GM12878 (cell line): ENCODE measurements around the gene TARBP1. TPM values are rescaled to one million over a fixed set of nuclear protein-coding genes. Genes with fewer than 3 reads are reported as not detected.

ENCODE experiments used
- ATAC-seq: fragments of 200-7000 bp; cut with Tn5 transposase; 3 replicates; pipeline ENCODE4 v1.9.1; 2020; ENCODE audit warnings: mild to moderate bottlenecking, moderate library complexity
- BruUV-seq: library from RNA; stranded (reverse); fragments of 400-500 nt; replicated peaks from 2 replicates; lab custom pipeline; 2021; lab: Mats Ljungman, UMichigan
- CTCF ChIA-PET: fragments of 300-600 bp; sonication (Branson Sonifier 250); formaldehyde crosslinking; extraction: SDS; loops from one replicate; lab custom pipeline; 2021; ENCODE audit warnings: inconsistent platforms; lab: Yijun Ruan, JAX
- POLR2A ChIA-PET: fragments of 350-600 bp; formaldehyde crosslinking; extraction: SDS; loops from one replicate; lab custom pipeline; 2021; ENCODE audit warnings: inconsistent platforms; lab: Charles Lee
- RAD21 ChIA-PET: fragments of 300-600 bp; sonication (Branson Sonifier 250); formaldehyde crosslinking; loops from one replicate; lab custom pipeline; 2023; ENCODE audit warnings: antibody characterized with exemption; ENCODE audit not compliant: unreplicated experiment; lab: Charles Lee
- SMC1A ChIA-PET: fragments of 300-600 bp; sonication (Branson Sonifier 250); formaldehyde crosslinking; loops from one replicate; lab custom pipeline; 2023; ENCODE audit not compliant: unreplicated experiment, uncharacterized antibody; lab: Charles Lee
- DNase-seq: peaks from one replicate; pipeline ENCODE4 v3.0.0-alpha.2; 2011; ENCODE audit warnings: low read depth, low spot score
- FAIRE-seq: peaks from 3 replicates; lab custom pipeline; 2011; peaks lifted over from hg19 to GRCh38; lab: Jason Lieb, UNC
- H2AFZ ChIP-seq: 2 replicates; pipeline ENCODE4 v1.6.0; 2011; ENCODE audit warnings: low read depth, low read length, control low read depth; ENCODE audit not compliant: control insufficient read depth
- H3K27ac ChIP-seq: 2 replicates; pipeline ENCODE4 v1.5.1; 2011; ENCODE audit warnings: control low read depth; ENCODE audit not compliant: control insufficient read depth, insufficient read depth
- H3K27me3 ChIP-seq, 2 experiments: replicated peaks in 1 of 2; 2 replicates each; pipeline versions ENCODE4 v1.6.0 to v1.6.1; 2011; ENCODE audit warnings: low read length in 1 of 2; ENCODE audit not compliant: control insufficient read depth in 2 of 2, insufficient read depth in 2 of 2
- H3K36me3 ChIP-seq, 2 experiments: 2 replicates each; pipeline ENCODE4 v1.5.1; 2011; ENCODE audit warnings: low read length in 1 of 2; ENCODE audit not compliant: control insufficient read depth in 2 of 2, insufficient read depth in 2 of 2
- H3K4me1 ChIP-seq: 2 replicates; pipeline ENCODE4 v1.6.1; 2011; ENCODE audit warnings: mild to moderate bottlenecking, low read length, moderate library complexity, mixed read lengths; ENCODE audit not compliant: control insufficient read depth, insufficient read depth
- H3K4me2 ChIP-seq: 2 replicates; pipeline ENCODE4 v1.6.0; 2011; ENCODE audit warnings: control low read depth; ENCODE audit not compliant: control insufficient read depth, insufficient read depth
- H3K4me3 ChIP-seq: fragments of 200-600 bp; sonication (generic); 2 replicates; pipeline ENCODE4 v1.5.1; 2016
- H3K79me2 ChIP-seq: 2 replicates; pipeline ENCODE4 v1.6.0; 2011; ENCODE audit warnings: low read length; ENCODE audit not compliant: control insufficient read depth, insufficient read depth
- H3K9ac ChIP-seq: 2 replicates; pipeline ENCODE4 v1.8.0; 2011; ENCODE audit warnings: low read length, control low read depth, mixed read lengths; ENCODE audit not compliant: control insufficient read depth, insufficient read depth
- H3K9me3 ChIP-seq: replicated peaks from 3 replicates; pipeline ENCODE4 v1.5.1; 2011; ENCODE audit warnings: mild to moderate bottlenecking, low read length; ENCODE audit not compliant: control insufficient read depth, insufficient read depth
- H4K20me1 ChIP-seq: 2 replicates; pipeline ENCODE4 v1.6.0; 2011; ENCODE audit not compliant: control insufficient read depth, insufficient read depth
- ASH2L ChIP-seq: fragments of 300-600, 200-600 bp; sonication (generic); IDR thresholded peaks from 2 replicates; pipeline ENCODE4 v1.6.1; 2017; ENCODE audit warnings: low read depth, mild to moderate bottlenecking, borderline replicate concordance
- BRCA1 ChIP-seq: IDR thresholded peaks from 2 replicates; pipeline ENCODE4 v1.6.1; 2011; ENCODE audit warnings: low read depth, low read length, improper control_type of control experiment
- CEBPB ChIP-seq, 2 experiments: fragments of 150-350 bp in 1 of 2; IDR thresholded peaks; 2 replicates each; pipeline ENCODE4 v1.6.1; 2012 to 2014; ENCODE audit warnings: low read depth in 2 of 2, low read length in 2 of 2, borderline replicate concordance in 1 of 2, inconsistent platforms in 1 of 2
- ESRRA ChIP-seq: IDR thresholded peaks from 2 replicates; pipeline ENCODE4 v1.6.1; 2012; ENCODE audit warnings: mild to moderate bottlenecking, low read length, improper control_type of control experiment
- FOXM1 ChIP-seq: IDR thresholded peaks from 2 replicates; pipeline ENCODE4 v1.6.1; 2012; ENCODE audit warnings: low read depth, mild to moderate bottlenecking, inconsistent platforms, low read length, moderate library complexity
- JUND ChIP-seq: IDR thresholded peaks from 2 replicates; pipeline ENCODE4 v1.6.1; 2012; ENCODE audit warnings: low read depth, mild to moderate bottlenecking, low read length, improper control_type of control experiment, moderate library complexity
- SMAD1 ChIP-seq: fragments of 450-650 bp; IDR thresholded peaks from 2 replicates; pipeline ENCODE4 v1.6.1; 2018; ENCODE audit warnings: mild to moderate bottlenecking, low read depth; ENCODE audit not compliant: partially characterized antibody
- SREBF2 ChIP-seq: IDR thresholded peaks from 2 replicates; pipeline ENCODE4 v1.6.1; 2012; ENCODE audit warnings: mild to moderate bottlenecking, low read length
- SUPT20H ChIP-seq: IDR thresholded peaks from 2 replicates; pipeline ENCODE4 v1.6.1; 2011; ENCODE audit warnings: low read depth, mild to moderate bottlenecking, low read length, moderate library complexity, borderline replicate concordance; ENCODE audit not compliant: control insufficient read depth
- TBL1XR1 ChIP-seq: IDR thresholded peaks from 2 replicates; pipeline ENCODE4 v1.6.1; 2012; ENCODE audit warnings: low read depth, low read length, improper control_type of control experiment
- WGBS: methylation state at CpG from one replicate; pipeline ENCODE4 v1.1.6; 2016; ENCODE audit warnings: low lambda C conversion rate; ENCODE audit not compliant: insufficient replicate concordance, insufficient coverage; ENCODE audit errors: missing lambda C conversion rate; 5-methylcytosine and 5-hydroxymethylcytosine counted together
- in situ Hi-C: fragments of 300-500 bp; cut with MboI; formaldehyde crosslinking; loops from 9 replicates; pipeline ENCODE4 v1.14.3; 2018; ENCODE audit warnings: mixed read lengths
- intact Hi-C: fragments of 100-400 bp; cut with micrococcal nuclease; formaldehyde crosslinking; loops from one replicate; pipeline ENCODE4 v1.14.2; 2022; ENCODE audit not compliant: unreplicated experiment
- polyA plus RNA-seq, 11 experiments: library from polyadenylated mRNA; depleted of rRNA in 4 of 11; unstranded in 6 of 11; stranded (reverse) in 5 of 11; fragments of >200 nt; fragmentation: Nextera tagmentation in 4 of 11; fragmentation: Illumina TruSeq in 1 of 11; extraction: Ambion mirVana in 4 of 11; extraction: Trizol in 1 of 11; gene quantifications; 1 replicate in 1 of 11; 2 replicates in 10 of 11; pipeline versions ENCODE4 v1.2.1 to v1.2.3, GENCODE V29; 2011 to 2016; ENCODE audit warnings: inconsistent platforms in 2 of 11, missing spikeins in 2 of 11, low read depth in 1 of 11
- total RNA-seq, 4 experiments: library from RNA; depleted of rRNA in 3 of 4; stranded (reverse); fragments of >200 nt in 3 of 4; fragmentation: Illumina TruSeq in 1 of 4; extraction: Trizol in 1 of 4; gene quantifications; 2 replicates each; pipeline versions ENCODE4 v1.2.1 to v1.2.3, GENCODE V29; 2013 to 2021

TARBP1 gene
- total and polyA plus RNA-seq, 10 of the 15 experiments (the other 5 are each of a cell fraction or from before 2014, with no cell fraction given): 10.8 to 94.4 (median 35.3) TPM

DNA sequence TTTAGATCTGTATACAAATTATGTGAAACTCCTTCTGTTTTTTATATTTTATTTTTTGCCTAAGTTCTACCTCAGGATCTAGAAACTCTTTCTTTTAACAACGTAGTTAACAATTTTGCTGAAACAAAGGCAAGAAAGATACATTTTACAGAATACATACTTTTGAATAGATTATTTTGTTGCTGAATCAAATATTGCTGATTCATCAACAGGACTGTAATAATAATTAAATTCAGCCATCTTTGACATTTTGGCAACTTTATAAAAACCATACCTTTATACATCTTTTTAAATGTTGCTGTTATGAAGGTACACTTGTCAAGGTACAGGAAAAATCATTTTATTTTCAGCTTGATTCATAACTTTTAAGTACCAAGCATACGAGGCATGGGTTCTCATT is 116.4 kb downstream of the TARBP1 start:
- Histone ChIP-seq H3K4me1 (no peaks in the 10 kb centered on the region; the same call in 1 of the 2 replicates), H3K9me3 (no peaks in the 10 kb centered on the region), H3K4me3 (no peak overlapping the region), H3K9ac (no peak overlapping the region), H3K27me3 (no peaks in the 10 kb centered on the region), H3K4me2 (no peak overlapping the region), H3K36me3 (no peaks in the 10 kb centered on the region), H3K27ac (no peak overlapping the region), H3K79me2 (peaks cover 2% of the 10 kb centered on the region), H2AFZ (no peak overlapping the region)
- DNase-seq: no peak
- in situ Hi-C loops (no loop called here), intact Hi-C loops (no loop called here)
- WGBS: 40% methylated on average over 2 of the region's 2 CpGs
- SMC1A ChIA-PET: no interaction called here
- CTCF ChIA-PET: interaction anchor here (0.6 kb wide), 1 partner anchor 91 kb away, joined by 3 read pairs; no protein-coding TSS in a partner anchor
- BruUV-seq: no TSS peak
- RAD21 ChIA-PET: no interaction called here
- no peak for ATAC-seq
- POLR2A ChIA-PET: no interaction called here
- no peak for FAIRE-seq
- TF ChIP-seq FOXM1: no peak
- no peak for TF ChIP-seq TBL1XR1
- TF ChIP-seq JUND: no peak
- no peak for TF ChIP-seq SREBF2
- no peak for TF ChIP-seq CEBPB (IDR thresholded peaks at IDR 0.05; ENCODE audit: borderline replicate concordance in 1 of 2, low read depth in 2 of 2, low read length in 2 of 2)
- TF ChIP-seq SMAD1: no peak
- TF ChIP-seq BRCA1: no peak
- TF ChIP-seq ASH2L: no peak
- TF ChIP-seq ESRRA: no peak
- no peak for TF ChIP-seq SUPT20H
- TF ChIP-seq, all 136 proteins: peak for 0
- H4K20me1 ChIP-seq: no peaks in the 10 kb centered on the region
